Measurements from ENCODE around the gene SPTAN1.

The SPTAN1 gene

GRCh38 chr9:128550226-128550625 is 2.2 kb upstream of the SPTAN1 start:
- no peaks in the 10 kb centered on the region for H3K36me3 ChIP-seq (ENCODE audit: control insufficient read depth, insufficient read depth, low read length)
- no peak for DNase-seq (ENCODE audit: extremely low read depth, insufficient read length)
- H3K27me3 ChIP-seq (replicated peaks; ENCODE audit: control insufficient read depth, insufficient read depth, low read length), result no peaks in the 10 kb centered on the region
- H3K4me3 ChIP-seq (replicated peaks; ENCODE audit: low read depth, low read length), result no peak overlapping the region
- no peak for TF ChIP-seq CTCF (IDR thresholded peaks at IDR 0.05; ENCODE audit: insufficient read depth, low read length, poor library complexity, severe bottlenecking)

GRCh38 chr9:128550770-128551656 is 1.4 kb upstream of the SPTAN1 start:
- H3K4me3 ChIP-seq (replicated peaks; ENCODE audit: low read depth, low read length), result peak overlapping the region; percentile 81; the same call in 1 of the 2 replicates
- DNase-seq (ENCODE audit: extremely low read depth, insufficient read length), result no peak
- H3K36me3 ChIP-seq (ENCODE audit: control insufficient read depth, insufficient read depth, low read length), result no peaks in the 10 kb centered on the region
- no peaks in the 10 kb centered on the region for H3K27me3 ChIP-seq (replicated peaks; ENCODE audit: control insufficient read depth, insufficient read depth, low read length)
- no peak for TF ChIP-seq CTCF (IDR thresholded peaks at IDR 0.05; ENCODE audit: insufficient read depth, low read length, poor library complexity, severe bottlenecking)

- Histone ChIP-seq H3K4me3 (replicated peaks; ENCODE audit: low read depth, low read length) (peak overlapping the region; percentile 81), H3K36me3 (ENCODE audit: control insufficient read depth, insufficient read depth, low read length) (no peaks in the 10 kb centered on the region), H3K27me3 (replicated peaks; ENCODE audit: control insufficient read depth, insufficient read depth, low read length) (no peaks in the 10 kb centered on the region)
- DNase-seq (ENCODE audit: extremely low read depth, insufficient read length), result no peak
- no peak for TF ChIP-seq CTCF (IDR thresholded peaks at IDR 0.05; ENCODE audit: insufficient read depth, low read length, poor library complexity, severe bottlenecking)
These were observed 682 bp upstream of the SPTAN1 start for GRCh38 chr9:128551657-128552152.

- H3K27me3 ChIP-seq (replicated peaks; ENCODE audit: control insufficient read depth, insufficient read depth, low read length), result no peaks in the 10 kb centered on the region
- no peak for DNase-seq (ENCODE audit: extremely low read depth, insufficient read length)
- no peaks in the 10 kb centered on the region for H3K36me3 ChIP-seq (ENCODE audit: control insufficient read depth, insufficient read depth, low read length)
- peak overlapping the region; percentile 82 for H3K4me3 ChIP-seq (replicated peaks; ENCODE audit: low read depth, low read length)
- TF ChIP-seq CTCF (IDR thresholded peaks at IDR 0.05; ENCODE audit: insufficient read depth, low read length, poor library complexity, severe bottlenecking), result no peak
These were observed 505 bp downstream of the SPTAN1 start for GRCh38 chr9:128552744-128553440.

GRCh38 chr9:128553728-128554127 is 1.3 kb downstream of the SPTAN1 start:
- peak overlapping the region; percentile 82 for H3K4me3 ChIP-seq (replicated peaks; ENCODE audit: low read depth, low read length)
- DNase-seq (ENCODE audit: extremely low read depth, insufficient read length), result no peak
- no peak for TF ChIP-seq CTCF (IDR thresholded peaks at IDR 0.05; ENCODE audit: insufficient read depth, low read length, poor library complexity, severe bottlenecking)
- no peaks in the 10 kb centered on the region for H3K36me3 ChIP-seq (ENCODE audit: control insufficient read depth, insufficient read depth, low read length)
- no peaks in the 10 kb centered on the region for H3K27me3 ChIP-seq (replicated peaks; ENCODE audit: control insufficient read depth, insufficient read depth, low read length)

All from GM06990 (cell line).